Measurements from ENCODE around the gene PPP4R1. TPM values are rescaled to one million over a fixed set of nuclear protein-coding genes. Genes with fewer than 3 reads are reported as not detected.

Gene PPP4R1
- total RNA-seq, 1 experiment from 2014 or later = 65.2 TPM

GRCh38 chr18:9586814-9587213 lies 27.5 kb downstream of the PPP4R1 start:
- Histone ChIP-seq H3K4me1 (ENCODE audit: insufficient read depth, low read length, poor library complexity, severe bottlenecking) (no peaks in the 10 kb centered on the region), H3K36me3 (ENCODE audit: insufficient read depth, low read length, poor library complexity, severe bottlenecking) (peaks cover 37% of the 10 kb centered on the region), H3K27ac (ENCODE audit: low read depth, low read length, poor library complexity, severe bottlenecking) (no peak overlapping the region), H3K9me3 (ENCODE audit: low read depth, low read length, poor library complexity, severe bottlenecking) (peaks cover 9% of the 10 kb centered on the region), H3K4me3 (ENCODE audit: low read depth, low read length, poor library complexity, severe bottlenecking) (no peak overlapping the region), H3K27me3 (replicated peaks; ENCODE audit: insufficient read depth, low read depth, low read length, poor library complexity) (no peaks in the 10 kb centered on the region)
- DNase-seq (ENCODE audit: low spot score) = no peak
- TF ChIP-seq, protein P1, sequence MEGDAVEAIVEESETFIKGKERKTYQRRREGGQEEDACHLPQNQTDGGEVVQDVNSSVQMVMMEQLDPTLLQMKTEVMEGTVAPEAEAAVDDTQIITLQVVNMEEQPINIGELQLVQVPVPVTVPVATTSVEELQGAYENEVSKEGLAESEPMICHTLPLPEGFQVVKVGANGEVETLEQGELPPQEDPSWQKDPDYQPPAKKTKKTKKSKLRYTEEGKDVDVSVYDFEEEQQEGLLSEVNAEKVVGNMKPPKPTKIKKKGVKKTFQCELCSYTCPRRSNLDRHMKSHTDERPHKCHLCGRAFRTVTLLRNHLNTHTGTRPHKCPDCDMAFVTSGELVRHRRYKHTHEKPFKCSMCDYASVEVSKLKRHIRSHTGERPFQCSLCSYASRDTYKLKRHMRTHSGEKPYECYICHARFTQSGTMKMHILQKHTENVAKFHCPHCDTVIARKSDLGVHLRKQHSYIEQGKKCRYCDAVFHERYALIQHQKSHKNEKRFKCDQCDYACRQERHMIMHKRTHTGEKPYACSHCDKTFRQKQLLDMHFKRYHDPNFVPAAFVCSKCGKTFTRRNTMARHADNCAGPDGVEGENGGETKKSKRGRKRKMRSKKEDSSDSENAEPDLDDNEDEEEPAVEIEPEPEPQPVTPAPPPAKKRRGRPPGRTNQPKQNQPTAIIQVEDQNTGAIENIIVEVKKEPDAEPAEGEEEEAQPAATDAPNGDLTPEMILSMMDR (conservative IDR thresholded peaks at IDR 0.05; ENCODE audit: low read depth, low read length) = no peak
- no peak for TF ChIP-seq EZH2 (IDR thresholded peaks at IDR 0.05; ENCODE audit: borderline replicate concordance, low read depth, low read length, poor library complexity, severe bottlenecking)
- no TSS peak for BruUV-seq (replicated peaks)
- intact Hi-C loops (cut with micrococcal nuclease; ENCODE audit: unreplicated experiment) = no loop called here
- ChIA-PET POLR2A (ENCODE audit: low non-redundant PET) (no interaction called here), CTCF (no interaction called here)

GRCh38 chr18:9581667-9582066 lies 32.7 kb downstream of the PPP4R1 start:
- POLR2A ChIA-PET (ENCODE audit: low non-redundant PET) = no interaction called here
- no TSS peak for BruUV-seq (replicated peaks)
- CTCF ChIA-PET = no interaction called here

DNA sequence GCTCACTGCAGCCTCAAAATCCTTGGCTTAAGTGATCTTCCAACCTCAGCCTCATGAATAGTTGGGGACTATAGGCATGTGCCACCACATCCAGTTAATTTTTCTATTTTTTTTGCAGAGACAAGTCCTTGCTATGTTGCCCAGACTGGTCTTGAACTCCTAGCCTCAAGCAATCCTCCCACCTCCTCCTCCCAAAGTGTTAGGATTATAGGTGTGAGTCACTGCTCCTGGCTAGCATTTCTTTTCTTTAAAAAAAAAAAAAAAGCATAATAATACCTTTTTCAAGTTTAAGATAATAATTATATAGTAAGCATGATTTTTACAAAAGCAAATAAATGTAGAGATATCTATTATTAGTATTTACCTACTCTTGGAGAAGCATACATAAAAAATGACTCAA lies 36.1 kb downstream of the PPP4R1 start:
- CTCF ChIA-PET = no interaction called here
- no peak for DNase-seq (ENCODE audit: low spot score)
- intact Hi-C loops (cut with micrococcal nuclease; ENCODE audit: unreplicated experiment) = no loop called here
- Histone ChIP-seq H3K27me3 (replicated peaks; ENCODE audit: insufficient read depth, low read depth, low read length, poor library complexity) (no peaks in the 10 kb centered on the region), H3K27ac (ENCODE audit: low read depth, low read length, poor library complexity, severe bottlenecking) (no peak overlapping the region), H3K9me3 (ENCODE audit: low read depth, low read length, poor library complexity, severe bottlenecking) (peaks cover 12% of the 10 kb centered on the region), H3K36me3 (ENCODE audit: insufficient read depth, low read length, poor library complexity, severe bottlenecking) (peaks cover 41% of the 10 kb centered on the region), H3K4me3 (ENCODE audit: low read depth, low read length, poor library complexity, severe bottlenecking) (no peak overlapping the region), H3K4me1 (ENCODE audit: insufficient read depth, low read length, poor library complexity, severe bottlenecking) (no peaks in the 10 kb centered on the region)
- TF ChIP-seq EZH2 (IDR thresholded peaks at IDR 0.05; ENCODE audit: borderline replicate concordance, low read depth, low read length, poor library complexity, severe bottlenecking) = no peak
- TF ChIP-seq, protein P1 (conservative IDR thresholded peaks at IDR 0.05; ENCODE audit: low read depth, low read length) = no peak
- POLR2A ChIA-PET (ENCODE audit: low non-redundant PET) = interaction anchor here (0.7 kb wide), 1 partner anchor 969 kb away, joined by 3 read pairs; the partner anchor contains the start of gene RAB12
- no TSS peak for BruUV-seq (replicated peaks)

More at GRCh38 chr18:9581667-9582066, 32.7 kb downstream of the PPP4R1 start:
- H3K27ac ChIP-seq (ENCODE audit: low read depth, low read length, poor library complexity, severe bottlenecking) = no peak overlapping the region
- no peak for TF ChIP-seq EZH2 (IDR thresholded peaks at IDR 0.05; ENCODE audit: borderline replicate concordance, low read depth, low read length, poor library complexity, severe bottlenecking)
- TF ChIP-seq, protein P1 (conservative IDR thresholded peaks at IDR 0.05; ENCODE audit: low read depth, low read length) = no peak
- intact Hi-C loops (cut with micrococcal nuclease; ENCODE audit: unreplicated experiment) = no loop called here
- H3K4me3 ChIP-seq (ENCODE audit: low read depth, low read length, poor library complexity, severe bottlenecking) = no peak overlapping the region
- no peaks in the 10 kb centered on the region for H3K27me3 ChIP-seq (replicated peaks; ENCODE audit: insufficient read depth, low read depth, low read length, poor library complexity)
- no peaks in the 10 kb centered on the region for H3K4me1 ChIP-seq (ENCODE audit: insufficient read depth, low read length, poor library complexity, severe bottlenecking)
- peaks cover 40% of the 10 kb centered on the region for H3K36me3 ChIP-seq (ENCODE audit: insufficient read depth, low read length, poor library complexity, severe bottlenecking)
- H3K9me3 ChIP-seq (ENCODE audit: low read depth, low read length, poor library complexity, severe bottlenecking) = peaks cover 12% of the 10 kb centered on the region
- no peak for DNase-seq (ENCODE audit: low spot score)

Data from A673 (cell line).